GM18951 (cell line): ENCODE data around the gene VAPB.
"Not testable (repeated sequence)": the region's sequence is repeated elsewhere in the genome, so short reads cannot be mapped to it uniquely, and the experiment has no call there.

Source experiments
- POLR2A ChIP-seq: IDR thresholded peaks from 4 replicates; pipeline ENCODE4 v1.6.1; 2011; ENCODE audit warnings: mild to moderate bottlenecking; ENCODE audit not compliant: insufficient read length, insufficient read depth; ENCODE audit errors: extremely low read depth
- in situ Hi-C: fragments of 300-500 bp; cut with MboI; formaldehyde crosslinking; loops from one replicate; pipeline ENCODE4 v1.12.0; 2022; ENCODE audit warnings: low sequenced_read_pairs, mixed read lengths, inconsistent platforms; ENCODE audit not compliant: unreplicated experiment

Gene VAPB

GRCh38 chr20:58372806-58373205 is 16.2 kb upstream of the VAPB start:
- no peak for TF ChIP-seq POLR2A
- in situ Hi-C loops, result no loop called here

DNA sequence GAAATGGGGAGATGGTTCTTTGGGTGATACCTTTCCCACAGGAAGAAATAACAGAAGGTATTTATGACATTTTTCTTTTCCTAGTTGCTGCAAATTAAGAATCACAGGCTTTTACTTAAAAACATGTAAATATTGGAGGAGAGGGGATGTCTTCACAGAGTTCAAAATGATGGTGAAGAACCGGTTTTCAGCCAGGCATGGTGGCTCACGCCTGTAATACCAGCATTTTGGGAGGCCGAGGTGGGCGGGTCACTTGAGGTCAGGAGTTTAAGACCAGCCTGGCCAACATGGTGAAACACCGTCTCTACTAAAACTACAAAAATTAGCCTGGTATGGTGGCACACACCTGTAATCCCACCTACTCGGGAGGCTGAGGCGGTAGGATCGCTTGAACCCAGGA is 15.7 kb upstream of the VAPB start:
- in situ Hi-C loops, result not testable (repeated sequence)

DNA sequence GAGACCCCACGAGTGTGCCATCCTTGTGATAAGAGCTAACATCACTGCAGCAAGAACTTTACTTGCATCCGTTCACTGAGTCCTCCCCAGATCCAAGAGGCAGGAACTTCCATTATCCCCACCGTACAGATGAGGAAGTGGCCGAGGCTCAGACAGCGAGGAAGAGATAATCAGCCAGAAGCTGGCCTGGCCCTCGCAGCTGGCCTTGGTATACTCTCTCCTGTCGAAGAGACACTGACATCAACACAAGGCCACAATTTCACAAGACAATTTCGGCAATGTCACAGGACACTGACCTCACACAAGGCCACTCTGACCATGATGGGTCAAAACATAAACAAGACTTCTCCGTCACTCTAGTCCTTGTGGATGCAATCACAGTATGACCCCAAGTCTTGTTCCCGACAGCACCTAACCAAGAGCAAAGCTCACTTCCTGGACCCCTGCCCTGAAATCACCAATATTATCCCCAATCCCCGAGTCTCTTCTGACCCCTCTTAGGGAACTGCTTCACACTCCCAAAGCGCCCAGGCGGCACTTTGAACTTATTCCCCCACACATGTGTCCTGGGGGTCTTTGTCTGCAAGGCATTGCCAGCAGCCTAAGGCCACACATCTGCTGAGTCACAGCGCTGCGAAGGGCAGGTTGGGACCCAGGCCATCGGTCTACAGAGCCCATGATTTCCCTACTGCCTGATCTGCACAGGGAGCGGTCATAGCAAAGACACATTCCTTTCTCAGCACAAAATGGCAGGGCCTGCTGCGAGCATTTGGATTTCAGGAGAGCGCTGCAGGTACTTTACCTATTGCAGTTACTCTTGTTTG is 14.8 kb upstream of the VAPB start:
- no peak for TF ChIP-seq POLR2A
- in situ Hi-C loops, result no loop called here

- in situ Hi-C loops, result no loop called here
- TF ChIP-seq POLR2A, result no peak
Observed at GRCh38 chr20:58374906-58375758, 13.9 kb upstream of the VAPB start.

- in situ Hi-C loops, result no loop called here
- no peak for TF ChIP-seq POLR2A
Observed at GRCh38 chr20:58375759-58376352, 13.2 kb upstream of the VAPB start.

- TF ChIP-seq POLR2A, result no peak
- in situ Hi-C loops, result no loop called here
Observed at GRCh38 chr20:58377017-58377416, 12.0 kb upstream of the VAPB start.

- in situ Hi-C loops, result no loop called here
- no peak for TF ChIP-seq POLR2A
Observed at GRCh38 chr20:58377766-58378401, 11.1 kb upstream of the VAPB start.

DNA sequence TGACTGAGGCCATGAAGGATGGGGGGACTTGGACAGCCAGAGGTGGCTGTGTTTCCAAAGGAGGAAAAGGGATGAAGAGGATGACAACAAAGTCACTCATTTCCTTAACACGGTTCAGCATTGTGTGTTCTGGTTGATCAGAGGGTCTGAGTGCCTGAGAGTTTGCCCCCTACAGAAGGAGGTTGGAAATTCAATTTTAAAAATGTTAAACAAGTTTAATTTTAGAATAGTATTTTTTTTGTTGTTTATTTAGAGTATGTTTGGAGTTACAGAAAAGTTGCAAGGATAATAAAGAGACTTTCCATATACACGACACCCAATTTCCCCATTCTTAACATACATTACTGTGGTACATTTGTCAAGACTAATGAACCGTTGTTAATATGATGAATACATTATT is 10.3 kb upstream of the VAPB start:
- TF ChIP-seq POLR2A, result no peak
- in situ Hi-C loops, result no loop called here

DNA sequence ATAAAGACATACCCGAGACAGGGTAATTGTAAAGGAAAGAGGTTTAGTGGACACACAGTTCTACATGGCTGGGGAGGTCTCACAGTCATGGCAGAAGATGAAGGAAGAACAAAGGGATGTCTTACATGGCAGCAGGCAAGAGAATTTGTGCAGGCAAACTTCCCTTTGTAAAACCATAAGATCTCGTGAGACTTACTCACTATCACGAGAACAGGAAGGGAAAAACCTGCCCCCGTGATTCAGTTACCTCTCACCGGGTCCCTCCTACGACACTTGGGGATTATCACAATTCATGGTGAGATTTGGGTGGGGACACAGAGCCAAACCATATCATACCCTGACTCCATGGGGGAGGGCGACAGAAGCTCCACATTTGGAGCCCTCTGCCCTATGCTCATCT is 7.4 kb upstream of the VAPB start:
- TF ChIP-seq POLR2A, result no peak

DNA sequence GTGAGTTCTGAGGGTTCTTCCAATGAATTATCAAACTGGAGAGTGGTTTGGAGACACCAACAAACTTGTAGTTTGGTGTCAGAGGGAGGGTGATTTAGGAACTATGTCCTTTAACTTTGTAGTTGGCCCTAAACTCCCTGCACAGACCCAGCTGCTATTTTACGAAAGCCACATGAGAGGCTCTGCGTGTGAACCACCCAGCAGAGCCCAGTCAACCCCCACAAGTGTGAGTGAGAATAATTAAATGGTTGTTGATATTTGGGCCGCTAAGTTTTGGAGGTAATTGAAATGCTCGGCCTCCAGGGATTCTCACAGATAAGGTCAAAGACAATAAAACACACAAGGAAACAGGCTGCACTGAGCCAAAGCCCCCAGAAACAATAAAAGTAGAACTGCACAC is 6.9 kb upstream of the VAPB start:
- no peak for TF ChIP-seq POLR2A
- in situ Hi-C loops, result no loop called here

More for the DNA sequence above, 7.4 kb upstream of the VAPB start:
- in situ Hi-C loops, result no loop called here

DNA sequence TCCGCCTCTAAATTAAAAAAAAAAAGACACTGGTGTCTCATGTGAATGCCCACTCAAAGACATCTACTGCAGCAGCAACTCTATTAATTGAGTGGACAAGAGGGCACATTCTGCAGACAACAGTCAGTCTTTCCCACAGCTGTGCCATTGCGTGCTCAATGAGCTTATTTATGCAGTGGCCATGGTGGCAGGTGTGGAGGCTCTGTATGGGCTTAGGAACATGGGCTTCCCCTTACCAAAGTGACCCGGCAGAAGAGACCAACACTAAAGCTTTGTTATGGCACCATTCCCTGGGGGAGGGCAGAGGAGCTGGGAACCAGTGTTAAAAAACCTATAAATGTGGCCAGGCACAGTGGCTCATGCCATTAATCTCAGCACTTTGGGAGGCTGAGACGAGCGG is 4.2 kb upstream of the VAPB start:
- no peak for TF ChIP-seq POLR2A
- in situ Hi-C loops, result no loop called here

DNA sequence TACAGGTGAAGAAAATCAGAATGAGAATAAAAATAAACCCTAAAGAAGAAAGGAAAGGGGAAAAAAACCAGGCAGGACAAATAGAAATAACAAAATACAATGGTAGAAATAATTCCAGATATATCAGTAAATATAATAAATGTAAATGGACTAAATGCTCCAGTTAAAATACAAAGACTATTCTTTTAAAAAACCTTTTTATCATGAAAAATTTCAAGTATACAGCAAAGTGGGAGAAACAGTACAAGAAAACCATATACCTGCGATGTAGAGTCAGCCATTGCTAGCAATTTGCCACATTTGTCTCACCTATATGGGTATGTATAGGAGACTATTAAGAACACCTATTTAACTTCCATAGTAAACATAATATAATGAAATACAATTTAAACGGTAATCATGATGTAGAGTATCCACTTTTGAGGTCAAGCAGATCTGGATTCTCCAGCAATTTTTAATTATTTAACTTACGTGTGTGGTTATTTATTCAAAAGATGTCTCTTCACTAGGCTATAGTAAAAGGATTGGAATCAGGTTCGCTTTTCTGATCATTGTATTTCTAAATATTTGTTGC is 914 bp upstream of the VAPB start:
- in situ Hi-C loops, result no loop called here
- no peak for TF ChIP-seq POLR2A
